ENCODE data around the gene SLC11A2.

SLC11A2 gene

GRCh38 chr12:51067229-51067628 lies 41.0 kb upstream of the SLC11A2 start:
- H3K4me3 ChIP-seq (ENCODE audit: low read depth, low read length) = no peak overlapping the region
- DNase-seq (ENCODE audit: low read depth) = no peak
- TF ChIP-seq POLR2A (IDR thresholded peaks at IDR 0.05; ENCODE audit: extremely low read depth, insufficient read length) = no peak
- TF ChIP-seq MYC (IDR thresholded peaks at IDR 0.05; ENCODE audit: low read depth, low read length) = no peak

GRCh38 chr12:51065530-51065929 lies 39.3 kb upstream of the SLC11A2 start:
- no peak for TF ChIP-seq MYC (IDR thresholded peaks at IDR 0.05; ENCODE audit: low read depth, low read length)
- no peak overlapping the region for H3K4me3 ChIP-seq (ENCODE audit: low read depth, low read length)

GRCh38 chr12:51062631-51063397 lies 36.6 kb upstream of the SLC11A2 start:
- TF ChIP-seq MAX (IDR thresholded peaks at IDR 0.05; ENCODE audit: low read depth, low read length) = no peak
- TF ChIP-seq POLR2A (IDR thresholded peaks at IDR 0.05; ENCODE audit: extremely low read depth, insufficient read length) = no peak
- no peak for TF ChIP-seq MYC (IDR thresholded peaks at IDR 0.05; ENCODE audit: low read depth, low read length)
- no peak for TF ChIP-seq CTCF (IDR thresholded peaks at IDR 0.05; ENCODE audit: low read depth, low read length)
- no peak for DNase-seq (ENCODE audit: low read depth)

More at GRCh38 chr12:51065530-51065929, 39.3 kb upstream of the SLC11A2 start:
- no peak for DNase-seq (ENCODE audit: low read depth)

GRCh38 chr12:51059086-51059485 lies 32.9 kb upstream of the SLC11A2 start:
- no peak for DNase-seq (ENCODE audit: low read depth)
- TF ChIP-seq MYC (IDR thresholded peaks at IDR 0.05; ENCODE audit: low read depth, low read length) = no peak
- TF ChIP-seq MAX (IDR thresholded peaks at IDR 0.05; ENCODE audit: low read depth, low read length) = no peak
- TF ChIP-seq POLR2A (IDR thresholded peaks at IDR 0.05; ENCODE audit: extremely low read depth, insufficient read length) = no peak
- no peak for TF ChIP-seq CTCF (IDR thresholded peaks at IDR 0.05; ENCODE audit: low read depth, low read length)
- no peak overlapping the region for H3K4me3 ChIP-seq (ENCODE audit: low read depth, low read length)

More at GRCh38 chr12:51062631-51063397, 36.6 kb upstream of the SLC11A2 start:
- no peak overlapping the region for H3K4me3 ChIP-seq (ENCODE audit: low read depth, low read length)

GRCh38 chr12:51056242-51056641 lies 30.1 kb upstream of the SLC11A2 start:
- no peak overlapping the region for H3K4me3 ChIP-seq (ENCODE audit: low read depth, low read length)
- no peak for TF ChIP-seq POLR2A (IDR thresholded peaks at IDR 0.05; ENCODE audit: extremely low read depth, insufficient read length)
- TF ChIP-seq MYC (IDR thresholded peaks at IDR 0.05; ENCODE audit: low read depth, low read length) = no peak
- no peak for TF ChIP-seq CTCF (IDR thresholded peaks at IDR 0.05; ENCODE audit: low read depth, low read length)
- no peak; the same call in 1 of the 2 replicates for TF ChIP-seq MAX (IDR thresholded peaks at IDR 0.05; ENCODE audit: low read depth, low read length)
- peak; percentile 92 for DNase-seq (ENCODE audit: low read depth)

GRCh38 chr12:51055060-51055459 lies 28.9 kb upstream of the SLC11A2 start:
- DNase-seq (ENCODE audit: low read depth) = no peak
- no peak overlapping the region for H3K4me3 ChIP-seq (ENCODE audit: low read depth, low read length)
- TF ChIP-seq POLR2A (IDR thresholded peaks at IDR 0.05; ENCODE audit: extremely low read depth, insufficient read length) (no peak), CTCF (IDR thresholded peaks at IDR 0.05; ENCODE audit: low read depth, low read length) (no peak), MAX (IDR thresholded peaks at IDR 0.05; ENCODE audit: low read depth, low read length) (no peak), MYC (IDR thresholded peaks at IDR 0.05; ENCODE audit: low read depth, low read length) (no peak)

GRCh38 chr12:51051787-51052186 lies 25.6 kb upstream of the SLC11A2 start:
- H3K4me3 ChIP-seq (ENCODE audit: low read depth, low read length) = no peak overlapping the region
- DNase-seq (ENCODE audit: low read depth) = no peak
- no peak for TF ChIP-seq MAX (IDR thresholded peaks at IDR 0.05; ENCODE audit: low read depth, low read length)
- no peak for TF ChIP-seq CTCF (IDR thresholded peaks at IDR 0.05; ENCODE audit: low read depth, low read length)
- no peak for TF ChIP-seq MYC (IDR thresholded peaks at IDR 0.05; ENCODE audit: low read depth, low read length)
- TF ChIP-seq POLR2A (IDR thresholded peaks at IDR 0.05; ENCODE audit: extremely low read depth, insufficient read length) = no peak
